Duodenal mucosa (tissue), 2 donors: ENCODE measurements around the gene CBLC.

Source experiments
- H3K27ac ChIP-seq: one replicate; pipeline ENCODE4 v1.7.0; 2013; ENCODE audit warnings: low read depth, low read length
- H3K27me3 ChIP-seq, 2 donors: one replicate each; pipeline ENCODE4 v1.7.0; 2013; ENCODE audit warnings: low read length in 2 of 2, control low read depth in 1 of 2; ENCODE audit not compliant: insufficient read depth in 2 of 2, control insufficient read depth in 1 of 2
- H3K36me3 ChIP-seq, 2 donors: one replicate each; pipeline ENCODE4 v1.7.0; 2013; ENCODE audit warnings: low read length in 2 of 2, control low read depth in 1 of 2; ENCODE audit not compliant: insufficient read depth in 2 of 2, control insufficient read depth in 1 of 2
- H3K4me1 ChIP-seq, 2 donors: one replicate each; pipeline ENCODE4 v1.7.0; 2013; ENCODE audit warnings: low read length in 2 of 2, control low read depth in 1 of 2; ENCODE audit not compliant: insufficient read depth in 2 of 2, control insufficient read depth in 1 of 2
- H3K4me3 ChIP-seq, 2 donors: one replicate each; pipeline ENCODE4 v1.7.0; 2013; ENCODE audit warnings: low read length in 2 of 2, low read depth in 1 of 2
- H3K9ac ChIP-seq, 2 donors: one replicate each; pipeline ENCODE4 v1.7.0; 2013; ENCODE audit warnings: low read length in 2 of 2, low read depth in 1 of 2
- H3K9me3 ChIP-seq, 2 donors: one replicate each; pipeline ENCODE4 v1.7.0; 2013; ENCODE audit warnings: low read length in 2 of 2, control low read depth in 1 of 2; ENCODE audit not compliant: control insufficient read depth in 1 of 2

Gene CBLC

DNA sequence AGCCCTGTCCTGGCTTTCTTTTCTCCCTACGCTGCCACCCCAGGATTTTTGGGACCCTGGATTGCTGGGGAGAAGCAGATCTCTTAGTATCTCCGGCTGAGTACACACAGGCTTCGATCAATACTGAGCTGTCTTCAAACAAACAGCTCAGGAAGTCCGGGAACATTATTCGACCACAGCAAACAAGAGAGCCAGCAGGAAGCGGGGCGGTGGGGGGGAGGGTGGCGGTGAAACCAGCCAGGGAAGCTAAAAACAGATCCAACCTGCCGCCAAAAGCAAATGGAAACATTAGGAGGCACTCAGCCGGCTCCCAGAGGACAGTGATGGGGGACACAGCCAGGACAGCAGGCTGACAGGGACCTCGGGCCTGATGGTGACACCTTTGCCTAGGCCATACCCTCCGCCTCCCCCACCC is 19.0 kb downstream of the CBLC start:
- Histone ChIP-seq H3K9ac (no peak overlapping the region), H3K36me3 (peaks cover 6 to 50% of the 10 kb centered on the region in 2 donors), H3K27ac (no peak overlapping the region)

DNA sequence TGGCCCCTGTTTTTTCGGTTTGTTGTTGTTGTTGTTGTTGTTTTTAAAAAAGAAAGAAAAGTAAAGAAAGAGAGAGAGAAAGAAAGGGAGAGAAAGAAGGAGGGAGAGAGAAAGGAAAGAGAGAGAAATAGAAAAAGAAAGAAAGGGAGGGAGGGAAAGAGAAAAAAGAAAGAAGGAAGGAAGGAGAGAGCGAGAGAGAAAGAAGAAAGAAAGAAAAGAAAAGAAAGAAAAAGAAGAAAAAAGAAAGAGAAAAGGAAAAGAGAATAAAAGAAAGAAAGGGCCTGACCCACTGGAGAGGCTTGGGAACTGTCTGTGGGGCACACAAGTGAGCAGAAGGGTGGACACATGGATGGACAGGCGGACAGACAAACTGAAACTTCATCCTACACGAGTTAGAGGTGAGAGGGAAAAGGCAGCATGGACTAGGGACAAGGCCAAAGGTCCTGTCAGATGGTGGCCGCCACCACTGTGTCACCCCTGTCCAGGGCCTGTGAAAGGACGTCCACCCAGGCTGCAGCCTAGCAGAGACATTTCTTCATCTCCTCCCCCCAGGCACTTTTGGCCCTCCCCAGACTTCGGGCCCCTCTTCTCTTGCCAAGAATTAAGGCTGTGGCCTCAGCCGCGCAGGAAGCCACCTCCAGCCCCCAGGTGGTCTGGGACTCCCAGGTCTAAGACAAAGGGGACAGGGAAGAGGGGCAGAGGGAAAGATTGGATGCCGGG is 22.1 kb downstream of the CBLC start:
- Histone ChIP-seq H3K27me3 (no peaks in the 10 kb centered on the region), H3K4me1 (peaks cover 6% of the 10 kb centered on the region in 2 donors), H3K36me3 (peaks cover 5 to 41% of the 10 kb centered on the region in 2 donors), H3K4me3 (no peak overlapping the region), H3K9ac (no peak overlapping the region), H3K27ac (no peak overlapping the region), H3K9me3 (peaks cover 0 to 3% of the 10 kb centered on the region in 2 donors)

More for the DNA sequence above, 19.0 kb downstream of the CBLC start:
- Histone ChIP-seq H3K9me3 (no peaks in the 10 kb centered on the region), H3K4me1 (peaks cover 6% of the 10 kb centered on the region in 2 donors), H3K4me3 (no peak overlapping the region), H3K27me3 (no peaks in the 10 kb centered on the region)

DNA sequence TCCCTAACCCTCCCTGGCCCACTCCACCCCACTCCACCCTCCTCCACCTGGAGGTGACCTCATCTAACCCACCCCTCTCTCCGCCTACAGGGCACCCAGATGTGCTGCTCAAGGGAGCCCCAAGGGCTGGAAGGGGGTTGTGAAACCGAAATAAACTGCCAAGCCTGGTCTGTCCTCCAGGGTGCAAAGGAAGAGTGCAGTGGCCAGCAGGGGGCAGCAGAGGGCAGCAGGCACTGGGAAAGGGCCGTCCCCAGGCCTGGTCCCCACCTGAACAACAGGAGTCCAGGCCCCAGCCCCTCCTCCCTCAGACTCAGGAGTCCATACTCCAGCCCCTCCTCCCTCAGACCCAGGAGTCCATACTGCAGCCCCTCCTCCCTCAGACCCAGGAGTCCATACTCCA is 22.8 kb downstream of the CBLC start:
- peaks cover 6% of the 10 kb centered on the region in 2 donors for H3K4me1 ChIP-seq
- no peaks in the 10 kb centered on the region for H3K27me3 ChIP-seq
- peaks cover 0 to 3% of the 10 kb centered on the region in 2 donors for H3K9me3 ChIP-seq
- peaks cover 5 to 38% of the 10 kb centered on the region in 2 donors for H3K36me3 ChIP-seq
- no peak overlapping the region for H3K4me3 ChIP-seq
- H3K27ac ChIP-seq: no peak overlapping the region
- no peak overlapping the region for H3K9ac ChIP-seq

DNA sequence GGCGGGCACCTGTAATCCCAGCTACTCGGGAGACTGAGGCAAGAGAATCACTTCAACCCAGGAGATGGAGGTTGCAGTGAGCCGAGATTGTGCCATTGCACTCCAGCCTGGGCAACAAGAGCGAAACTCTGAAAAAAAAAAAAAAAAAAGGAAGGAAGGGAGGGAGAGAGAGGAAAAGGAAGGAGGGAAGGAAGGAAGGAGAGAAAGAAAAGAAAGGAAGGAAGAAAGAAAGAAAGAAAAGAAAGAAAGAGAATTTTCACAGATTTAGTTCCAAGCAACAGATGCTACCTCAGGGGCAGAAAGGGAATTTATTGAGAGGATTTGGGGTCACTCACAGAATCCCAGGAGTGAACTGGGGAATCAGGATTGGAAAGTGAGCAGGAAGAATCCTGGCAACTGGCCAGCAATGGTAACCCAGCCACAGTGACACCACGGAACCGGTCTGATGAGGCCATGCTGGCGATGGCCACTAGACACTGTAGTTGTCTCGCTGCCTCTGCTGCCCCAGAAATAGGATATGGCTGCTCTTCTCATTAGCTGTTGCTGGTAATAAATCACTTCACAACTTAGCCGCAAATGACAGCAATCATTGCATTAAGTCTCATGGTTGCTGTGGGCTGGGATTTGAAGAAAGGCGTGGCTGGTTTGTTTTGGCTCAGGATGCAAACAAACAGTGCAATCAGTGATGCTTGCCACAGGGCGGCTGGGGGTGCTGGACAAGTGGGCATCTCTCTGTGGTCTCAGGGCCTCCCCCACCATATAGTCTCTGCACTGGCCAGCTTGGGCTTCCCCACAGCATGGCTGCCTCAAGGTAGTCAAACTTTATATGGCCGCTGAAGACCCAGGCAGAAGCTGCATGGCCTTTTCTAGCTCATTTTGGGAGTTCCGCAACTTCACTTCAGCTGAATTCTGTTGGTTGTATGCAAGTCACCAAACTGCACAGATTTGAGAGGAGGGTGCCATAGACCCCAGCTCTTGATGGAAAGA is 26.0 kb downstream of the CBLC start:
- Histone ChIP-seq H3K36me3 (peaks cover 5 to 19% of the 10 kb centered on the region in 2 donors), H3K27ac (no peak overlapping the region), H3K9me3 (peaks cover 0 to 3% of the 10 kb centered on the region in 2 donors)

DNA sequence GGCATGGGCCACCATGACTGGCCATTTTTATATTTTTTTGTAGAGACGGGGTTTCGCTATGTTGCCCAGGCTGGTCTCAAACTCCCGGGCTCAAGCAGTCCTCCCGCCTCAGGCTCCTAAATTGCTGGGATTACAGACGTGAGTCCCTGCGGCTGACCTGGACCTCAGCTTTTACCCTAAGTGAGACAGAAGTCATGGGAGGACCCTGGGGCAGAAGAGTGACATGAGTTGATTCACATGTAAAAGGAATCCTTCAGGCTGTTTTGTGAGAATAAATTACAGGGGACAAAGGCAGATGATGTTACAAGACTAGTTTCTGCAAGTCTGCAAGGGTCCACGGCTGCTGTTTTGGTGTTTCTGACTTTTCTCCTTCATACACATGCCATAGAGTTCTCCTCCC is 28.6 kb downstream of the CBLC start:
- Histone ChIP-seq H3K27me3 (no peaks in the 10 kb centered on the region), H3K27ac (no peak overlapping the region), H3K9ac (no peak overlapping the region), H3K4me3 (no peak overlapping the region), H3K9me3 (peaks cover 0 to 3% of the 10 kb centered on the region in 2 donors), H3K36me3 (peaks cover 5 to 15% of the 10 kb centered on the region in 2 donors), H3K4me1 (peaks cover 15 to 16% of the 10 kb centered on the region in 2 donors)

More for the DNA sequence above, 26.0 kb downstream of the CBLC start:
- Histone ChIP-seq H3K9ac (no peak overlapping the region), H3K4me1 (peaks cover 14 to 16% of the 10 kb centered on the region in 2 donors), H3K27me3 (no peaks in the 10 kb centered on the region), H3K4me3 (no peak overlapping the region)

DNA sequence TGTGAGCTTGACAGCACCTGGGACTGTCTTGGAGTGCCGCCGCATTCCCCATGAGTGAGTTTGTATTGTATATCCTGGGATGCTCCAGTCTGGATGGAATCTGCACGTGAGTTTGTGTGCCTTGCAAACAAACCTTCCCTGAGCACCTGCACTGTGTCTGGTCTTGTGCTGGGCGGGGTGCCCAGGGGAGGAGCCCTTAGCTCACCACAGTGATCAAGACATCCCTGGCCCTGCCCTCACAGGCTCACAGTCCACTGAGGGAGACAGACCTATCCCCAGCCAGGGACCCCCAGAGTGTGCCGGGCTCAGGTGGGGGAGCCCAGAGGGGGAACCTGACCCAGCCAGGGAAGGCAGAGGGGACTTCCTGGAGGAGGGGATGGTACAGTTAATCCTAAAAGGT is 29.5 kb downstream of the CBLC start:
- Histone ChIP-seq H3K4me3 (no peak overlapping the region), H3K27me3 (no peaks in the 10 kb centered on the region), H3K27ac (no peak overlapping the region), H3K9me3 (peaks cover 0 to 3% of the 10 kb centered on the region in 2 donors), H3K9ac (no peak overlapping the region), H3K36me3 (peaks cover 5 to 15% of the 10 kb centered on the region in 2 donors), H3K4me1 (peaks cover 15 to 16% of the 10 kb centered on the region in 2 donors)

DNA sequence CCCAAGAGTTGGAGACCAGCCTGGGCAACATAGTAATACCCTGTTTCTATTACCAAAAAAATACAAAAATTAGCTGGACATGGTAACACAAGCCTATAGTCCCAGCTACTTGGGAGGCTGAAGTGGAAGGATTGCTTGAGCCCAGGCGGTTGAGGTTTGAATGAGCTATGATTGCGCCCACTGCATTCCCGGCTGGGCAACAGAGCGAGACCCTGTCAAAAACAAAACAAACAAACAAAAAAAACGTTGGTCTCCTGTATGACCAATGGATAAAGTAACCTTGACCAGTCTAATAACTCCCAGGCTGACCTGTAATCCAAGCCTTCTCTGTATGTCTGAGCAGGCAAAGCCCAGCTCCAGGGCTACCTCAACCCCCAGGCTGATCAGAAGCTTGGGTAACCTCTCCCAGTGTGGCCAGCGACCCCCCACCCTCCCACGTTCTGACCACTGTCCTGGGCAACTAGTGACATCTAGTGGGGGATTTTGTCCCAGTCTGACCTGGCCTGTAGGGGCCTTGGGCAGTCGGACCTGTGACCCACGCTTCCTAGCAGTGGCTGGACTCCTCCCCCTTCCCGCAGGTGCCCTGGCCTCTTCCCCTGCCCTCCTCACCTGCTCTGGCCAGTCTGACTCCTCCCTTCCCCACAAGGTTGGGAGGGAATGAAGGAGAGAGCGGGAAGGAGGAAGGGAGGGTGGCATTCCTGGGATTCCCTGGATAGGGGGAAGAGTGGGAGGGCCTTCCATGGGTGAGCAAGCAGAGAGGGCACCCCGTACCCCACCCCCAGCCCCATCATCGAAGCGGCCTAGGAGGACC is 30.2 kb downstream of the CBLC start:
- Histone ChIP-seq H3K36me3 (peaks cover 5 to 8% of the 10 kb centered on the region in 2 donors), H3K9ac (no peak overlapping the region), H3K27ac (no peak overlapping the region), H3K27me3 (no peaks in the 10 kb centered on the region), H3K9me3 (peaks cover 0 to 3% of the 10 kb centered on the region in 2 donors), H3K4me3 (peak overlapping the region; percentile 52 to 53), H3K4me1 (peaks cover 15 to 16% of the 10 kb centered on the region in 2 donors)

DNA sequence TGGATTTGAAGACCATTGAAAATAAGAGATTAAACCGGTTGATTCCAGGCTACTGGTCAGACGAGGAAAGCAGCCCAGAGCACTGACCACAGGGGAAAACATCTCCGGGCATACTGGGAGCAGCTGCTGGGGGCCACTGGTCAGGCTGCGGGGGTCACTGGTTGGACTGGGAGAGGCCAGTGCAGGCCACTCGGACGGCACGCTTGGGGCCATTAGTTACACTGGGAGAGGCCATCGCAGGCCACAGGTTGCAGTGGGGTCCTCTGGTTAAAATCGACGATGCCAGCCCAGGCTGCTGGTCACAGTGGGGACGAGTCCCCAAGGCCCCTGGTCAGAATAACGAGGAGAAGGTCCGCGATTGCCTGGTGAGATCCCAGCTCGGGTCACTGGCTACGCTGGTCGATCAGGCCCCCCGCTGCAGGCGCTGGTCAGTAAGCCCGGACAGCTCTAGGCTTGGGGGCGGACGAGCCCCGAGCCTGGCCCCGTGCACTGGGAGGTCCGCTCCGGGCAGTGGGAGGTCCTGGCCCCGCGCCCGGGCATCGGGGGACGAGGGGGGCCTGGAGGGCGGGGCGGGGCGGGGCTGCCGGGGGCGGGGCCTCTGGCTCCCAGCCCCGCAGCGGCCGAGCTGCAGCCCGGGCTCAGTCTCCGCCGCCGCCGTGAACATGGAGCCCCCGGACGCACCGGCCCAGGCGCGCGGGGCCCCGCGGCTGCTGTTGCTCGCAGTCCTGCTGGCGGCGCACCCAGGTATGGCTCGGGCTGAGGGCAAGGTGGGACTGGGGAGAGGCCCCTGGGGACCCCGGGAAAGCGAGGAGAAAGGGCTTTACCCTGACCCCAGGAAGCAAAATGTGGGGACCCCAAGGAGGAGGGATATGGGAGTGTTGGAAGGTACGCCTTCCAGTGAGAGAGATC is 31.0 kb downstream of the CBLC start, which contains the start of gene BCAM:
TSS of gene BCAM (plus strand) at position 641 of the 909 bp plus-strand sequence. CDS start at position 663, 22 bp downstream.
- Histone ChIP-seq H3K27me3 (no peaks in the 10 kb centered on the region), H3K27ac (peak within 1 kb of the TSS; percentile 50), H3K9ac (peak within 1 kb of the TSS; percentile 59 to 70), H3K4me1 (peaks cover 15 to 16% of the 10 kb centered on the region in 2 donors), H3K9me3 (peaks cover 0 to 3% of the 10 kb centered on the region in 2 donors), H3K4me3 (peak within 1 kb of the TSS; percentile 62 to 64), H3K36me3 (peaks cover 4 to 5% of the 10 kb centered on the region in 2 donors)
